Measurements from ENCODE around the gene MSH3.

DNA sequence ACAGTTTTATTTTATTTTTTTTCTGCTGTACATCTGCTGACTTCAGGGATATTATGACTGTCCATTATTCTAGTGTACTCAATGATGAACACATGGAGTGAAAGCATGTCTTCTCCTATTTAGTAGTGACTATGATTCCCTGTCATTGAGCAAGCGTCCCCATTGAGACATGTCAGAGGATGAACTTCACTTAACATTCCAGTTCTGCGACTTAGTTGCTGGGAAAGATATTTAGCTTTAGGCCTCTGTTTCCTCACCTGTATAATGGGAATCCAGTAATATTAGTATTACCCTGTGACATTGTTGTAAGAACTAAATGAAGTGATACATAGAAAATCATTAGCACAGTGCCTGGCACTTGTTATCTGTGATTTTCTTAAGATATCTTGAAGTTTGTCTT lies 145.1 kb downstream of the MSH3 start:
- TF ChIP-seq, protein P1, sequence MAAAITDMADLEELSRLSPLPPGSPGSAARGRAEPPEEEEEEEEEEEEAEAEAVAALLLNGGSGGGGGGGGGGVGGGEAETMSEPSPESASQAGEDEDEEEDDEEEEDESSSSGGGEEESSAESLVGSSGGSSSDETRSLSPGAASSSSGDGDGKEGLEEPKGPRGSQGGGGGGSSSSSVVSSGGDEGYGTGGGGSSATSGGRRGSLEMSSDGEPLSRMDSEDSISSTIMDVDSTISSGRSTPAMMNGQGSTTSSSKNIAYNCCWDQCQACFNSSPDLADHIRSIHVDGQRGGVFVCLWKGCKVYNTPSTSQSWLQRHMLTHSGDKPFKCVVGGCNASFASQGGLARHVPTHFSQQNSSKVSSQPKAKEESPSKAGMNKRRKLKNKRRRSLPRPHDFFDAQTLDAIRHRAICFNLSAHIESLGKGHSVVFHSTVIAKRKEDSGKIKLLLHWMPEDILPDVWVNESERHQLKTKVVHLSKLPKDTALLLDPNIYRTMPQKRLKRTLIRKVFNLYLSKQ (tag by site-specific recombination; IDR thresholded peaks at IDR 0.05; ENCODE audit: borderline replicate concordance) = no peak
- TF ChIP-seq CTCF (tag by site-specific recombination; IDR thresholded peaks at IDR 0.05) (no peak), ZNF548 (tag by site-specific recombination; IDR thresholded peaks at IDR 0.05) (no peak), ZNF274 (IDR thresholded peaks at IDR 0.05; ENCODE audit: low read length) (no peak), ZNF274 (tag by site-specific recombination; IDR thresholded peaks at IDR 0.05; ENCODE audit: borderline replicate concordance) (no peak), SP2 (tag by site-specific recombination; IDR thresholded peaks at IDR 0.05) (no peak), ZNF16 (tag by site-specific recombination; IDR thresholded peaks at IDR 0.05; ENCODE audit: low read depth) (no peak), ZSCAN16 (tag by site-specific recombination; IDR thresholded peaks at IDR 0.05) (no peak), ZNF350 (tag by site-specific recombination; IDR thresholded peaks at IDR 0.05) (no peak), ZNF792 (tag by site-specific recombination; IDR thresholded peaks at IDR 0.05) (no peak)

All from HEK293 (cell line).